ENCODE data around the gene ERP27.

DNA sequence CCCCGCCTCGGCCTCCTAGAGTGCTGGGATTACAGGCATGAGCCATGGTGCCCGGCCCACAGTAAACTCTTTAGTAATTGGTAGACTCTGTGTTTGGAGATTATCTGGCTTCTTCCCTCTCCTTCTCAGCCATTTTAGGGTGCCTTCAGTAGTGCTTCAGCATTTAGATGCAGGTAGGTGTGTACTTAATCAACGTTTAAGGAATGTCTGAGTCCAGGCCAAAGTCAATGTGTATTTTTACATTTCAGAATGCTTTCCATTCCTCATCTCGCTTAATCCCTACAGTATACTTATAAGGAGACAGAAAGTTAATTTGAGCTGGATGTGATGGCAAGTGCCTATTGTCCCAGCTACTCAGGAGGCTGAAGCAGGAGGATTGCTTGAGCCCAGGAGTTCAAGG is 32.2 kb downstream of the ERP27 start:
- TF ChIP-seq, protein P1, sequence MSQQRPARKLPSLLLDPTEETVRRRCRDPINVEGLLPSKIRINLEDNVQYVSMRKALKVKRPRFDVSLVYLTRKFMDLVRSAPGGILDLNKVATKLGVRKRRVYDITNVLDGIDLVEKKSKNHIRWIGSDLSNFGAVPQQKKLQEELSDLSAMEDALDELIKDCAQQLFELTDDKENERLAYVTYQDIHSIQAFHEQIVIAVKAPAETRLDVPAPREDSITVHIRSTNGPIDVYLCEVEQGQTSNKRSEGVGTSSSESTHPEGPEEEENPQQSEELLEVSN (IDR thresholded peaks at IDR 0.05) = no peak
- TF ChIP-seq TAF1 (IDR thresholded peaks at IDR 0.05; ENCODE audit: low read depth, low read length) = no peak
- TF ChIP-seq, protein P2, sequence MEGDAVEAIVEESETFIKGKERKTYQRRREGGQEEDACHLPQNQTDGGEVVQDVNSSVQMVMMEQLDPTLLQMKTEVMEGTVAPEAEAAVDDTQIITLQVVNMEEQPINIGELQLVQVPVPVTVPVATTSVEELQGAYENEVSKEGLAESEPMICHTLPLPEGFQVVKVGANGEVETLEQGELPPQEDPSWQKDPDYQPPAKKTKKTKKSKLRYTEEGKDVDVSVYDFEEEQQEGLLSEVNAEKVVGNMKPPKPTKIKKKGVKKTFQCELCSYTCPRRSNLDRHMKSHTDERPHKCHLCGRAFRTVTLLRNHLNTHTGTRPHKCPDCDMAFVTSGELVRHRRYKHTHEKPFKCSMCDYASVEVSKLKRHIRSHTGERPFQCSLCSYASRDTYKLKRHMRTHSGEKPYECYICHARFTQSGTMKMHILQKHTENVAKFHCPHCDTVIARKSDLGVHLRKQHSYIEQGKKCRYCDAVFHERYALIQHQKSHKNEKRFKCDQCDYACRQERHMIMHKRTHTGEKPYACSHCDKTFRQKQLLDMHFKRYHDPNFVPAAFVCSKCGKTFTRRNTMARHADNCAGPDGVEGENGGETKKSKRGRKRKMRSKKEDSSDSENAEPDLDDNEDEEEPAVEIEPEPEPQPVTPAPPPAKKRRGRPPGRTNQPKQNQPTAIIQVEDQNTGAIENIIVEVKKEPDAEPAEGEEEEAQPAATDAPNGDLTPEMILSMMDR (IDR thresholded peaks at IDR 0.05; ENCODE audit: control extremely low read depth in 1 of 3, insufficient read depth in 1 of 3, low read depth in 1 of 3, low read length in 3 of 3) = no peak
- no peak for TF ChIP-seq EZH2 (IDR thresholded peaks at IDR 0.05; ENCODE audit: low read depth, low read length, severe bottlenecking)
- no peak for TF ChIP-seq TBP (IDR thresholded peaks at IDR 0.05; ENCODE audit: low read depth, low read length)
- no peak for TF ChIP-seq POLR2A (IDR thresholded peaks at IDR 0.05; ENCODE audit: control extremely low read depth in 1 of 2, low read depth in 2 of 2, low read length in 2 of 2)
- no peak for TF ChIP-seq FOSL1 (IDR thresholded peaks at IDR 0.05; ENCODE audit: insufficient read depth, low read depth, low read length)
- no peak for TF ChIP-seq POLR2AphosphoS5 (IDR thresholded peaks at IDR 0.05; ENCODE audit: low read depth, low read length)
- no peak for TF ChIP-seq SP4 (IDR thresholded peaks at IDR 0.05; ENCODE audit: low read length)
- TF ChIP-seq, protein P3, sequence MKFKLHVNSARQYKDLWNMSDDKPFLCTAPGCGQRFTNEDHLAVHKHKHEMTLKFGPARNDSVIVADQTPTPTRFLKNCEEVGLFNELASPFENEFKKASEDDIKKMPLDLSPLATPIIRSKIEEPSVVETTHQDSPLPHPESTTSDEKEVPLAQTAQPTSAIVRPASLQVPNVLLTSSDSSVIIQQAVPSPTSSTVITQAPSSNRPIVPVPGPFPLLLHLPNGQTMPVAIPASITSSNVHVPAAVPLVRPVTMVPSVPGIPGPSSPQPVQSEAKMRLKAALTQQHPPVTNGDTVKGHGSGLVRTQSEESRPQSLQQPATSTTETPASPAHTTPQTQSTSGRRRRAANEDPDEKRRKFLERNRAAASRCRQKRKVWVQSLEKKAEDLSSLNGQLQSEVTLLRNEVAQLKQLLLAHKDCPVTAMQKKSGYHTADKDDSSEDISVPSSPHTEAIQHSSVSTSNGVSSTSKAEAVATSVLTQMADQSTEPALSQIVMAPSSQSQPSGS (IDR thresholded peaks at IDR 0.05; ENCODE audit: low read length) = no peak
- no peak for TF ChIP-seq GABPA (IDR thresholded peaks at IDR 0.05; ENCODE audit: borderline replicate concordance, insufficient read depth, low read length)

All from H1 (cell line).